Thymus (tissue), 11 donors: ENCODE measurements around the gene RAPGEF2. TPM values are rescaled to one million over a fixed set of nuclear protein-coding genes. Genes with fewer than 3 reads are reported as not detected.

Experiments
- DNase-seq, 9 donors: peaks; one replicate each; pipeline ENCODE4 v3.0.0-alpha.2; 2013; ENCODE audit warnings: low spot score in 9 of 9, low read depth in 6 of 9, missing footprints in 1 of 9
- H3K27ac ChIP-seq, 2 donors: one replicate each; pipeline ENCODE4 v1.5.1; 2013; ENCODE audit warnings: control low read depth in 1 of 2, low read depth in 1 of 2, low read length in 1 of 2, mild to moderate bottlenecking in 1 of 2, moderate library complexity in 1 of 2
- H3K27me3 ChIP-seq, 2 donors: one replicate each; pipeline ENCODE4 v1.5.1; 2013; ENCODE audit warnings: low read length in 1 of 2; ENCODE audit not compliant: control insufficient read depth in 2 of 2, insufficient read depth in 1 of 2
- H3K36me3 ChIP-seq, 2 donors: one replicate each; pipeline ENCODE4 v1.5.1; 2013; ENCODE audit warnings: low read length in 1 of 2, mild to moderate bottlenecking in 1 of 2, moderate library complexity in 1 of 2; ENCODE audit not compliant: control insufficient read depth in 2 of 2, insufficient read depth in 2 of 2
- H3K4me1 ChIP-seq, 2 donors: one replicate each; pipeline ENCODE4 v1.5.1; 2013; ENCODE audit warnings: low read length in 2 of 2; ENCODE audit not compliant: control insufficient read depth in 2 of 2, insufficient read depth in 2 of 2
- H3K4me3 ChIP-seq, 2 donors: one replicate each; pipeline ENCODE4 v1.5.1; 2013; ENCODE audit warnings: low read length in 2 of 2, control low read depth in 1 of 2, mild to moderate bottlenecking in 1 of 2
- H3K9me3 ChIP-seq, 2 donors: one replicate each; pipeline ENCODE4 v1.5.1; 2013; ENCODE audit warnings: low read length in 1 of 2, mild to moderate bottlenecking in 1 of 2; ENCODE audit not compliant: control insufficient read depth in 2 of 2, insufficient read depth in 1 of 2
- WGBS: extraction: QIAGEN DNeasy Blood & Tissue Kit; methylation state at CpG from one replicate; pipeline ENCODE4 v1.1.7; 2013; 5-methylcytosine and 5-hydroxymethylcytosine counted together
- polyA plus RNA-seq: library from polyadenylated mRNA; stranded (reverse); fragments of 200-250 nt; gene quantifications from one replicate; pipeline ENCODE4 v1.2.3, GENCODE V29; 2013
- total RNA-seq: library from RNA; stranded (reverse); fragments of 120-200 nt; gene quantifications from one replicate; pipeline ENCODE4 v1.2.4, GENCODE V29; 2013
- donor health status: healthy.

RAPGEF2 gene
- total and polyA plus RNA-seq, 2 donors, result 7.9 to 23.6 TPM

DNA sequence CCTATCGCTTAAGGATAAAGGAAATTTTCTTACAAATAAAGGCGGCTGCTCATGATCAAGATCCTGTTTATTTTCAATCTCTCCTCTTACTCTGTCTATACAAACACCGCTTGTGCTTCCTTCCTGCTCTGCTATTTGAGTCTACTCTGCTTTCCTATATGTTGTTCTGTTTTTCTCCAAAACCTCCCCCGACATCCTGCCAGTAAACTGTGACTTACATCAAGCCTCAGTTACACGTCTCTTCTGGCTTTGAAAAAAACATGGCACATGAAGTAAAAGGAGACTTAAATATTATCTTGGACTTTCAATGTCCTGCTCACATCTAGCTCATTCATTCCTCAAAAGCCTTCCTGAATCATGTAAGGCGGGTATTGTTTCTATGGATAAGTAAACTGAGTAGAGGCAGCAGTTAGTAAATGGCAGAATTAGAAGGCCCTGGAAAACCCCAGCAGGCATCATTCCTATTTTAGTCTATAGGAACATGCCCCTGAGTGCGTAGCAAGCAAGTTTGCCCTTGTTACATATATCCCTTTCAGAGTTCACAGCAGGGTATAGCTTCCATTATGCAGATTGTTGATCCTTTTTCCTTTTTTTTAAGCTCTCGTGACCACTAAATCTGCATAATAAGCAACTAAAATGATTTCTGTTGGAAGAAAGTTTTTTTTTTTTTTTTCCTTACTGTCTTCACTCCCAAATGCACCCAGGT, 280.1 kb downstream of the RAPGEF2 start:
- no peaks in the 10 kb centered on the region for H3K27me3 ChIP-seq
- peak in 3 of 9 donors; percentile 3 to 33 (median 13) for DNase-seq
- no peak overlapping the region for H3K4me3 ChIP-seq
- H3K4me1 ChIP-seq, result no peaks in the 10 kb centered on the region
- H3K27ac ChIP-seq, result no peak overlapping the region
- 56% methylated on average over 8 of the region's 8 CpGs for WGBS
- no peaks in the 10 kb centered on the region for H3K36me3 ChIP-seq
- H3K9me3 ChIP-seq, result peaks cover 0 to 2% of the 10 kb centered on the region in 2 donors

- Histone ChIP-seq H3K4me1 (no peaks in the 10 kb centered on the region), H3K27ac (no peak overlapping the region), H3K36me3 (no peaks in the 10 kb centered on the region), H3K27me3 (no peaks in the 10 kb centered on the region), H3K9me3 (no peaks in the 10 kb centered on the region), H3K4me3 (no peak overlapping the region)
- WGBS, result 93% methylated on average over 3 of the region's 3 CpGs
- no peak for DNase-seq
Observed at GRCh38 chr4:159383562-159383931, 280.7 kb downstream of the RAPGEF2 start.

- no peak for DNase-seq
- no peaks in the 10 kb centered on the region for H3K9me3 ChIP-seq
- H3K4me1 ChIP-seq, result no peaks in the 10 kb centered on the region
- H3K27me3 ChIP-seq, result no peaks in the 10 kb centered on the region
- H3K4me3 ChIP-seq, result no peak overlapping the region
- no peaks in the 10 kb centered on the region for H3K36me3 ChIP-seq
- H3K27ac ChIP-seq, result no peak overlapping the region
Observed at GRCh38 chr4:159384017-159384416, 281.1 kb downstream of the RAPGEF2 start.

GRCh38 chr4:159384632-159385031, 281.8 kb downstream of the RAPGEF2 start:
- no peak for DNase-seq
- no peak overlapping the region for H3K27ac ChIP-seq
- no peaks in the 10 kb centered on the region for H3K4me1 ChIP-seq
- no peak overlapping the region for H3K4me3 ChIP-seq
- no peaks in the 10 kb centered on the region for H3K36me3 ChIP-seq
- H3K27me3 ChIP-seq, result no peaks in the 10 kb centered on the region
- H3K9me3 ChIP-seq, result peaks cover 0 to under 1% of the 10 kb centered on the region in 2 donors

DNA sequence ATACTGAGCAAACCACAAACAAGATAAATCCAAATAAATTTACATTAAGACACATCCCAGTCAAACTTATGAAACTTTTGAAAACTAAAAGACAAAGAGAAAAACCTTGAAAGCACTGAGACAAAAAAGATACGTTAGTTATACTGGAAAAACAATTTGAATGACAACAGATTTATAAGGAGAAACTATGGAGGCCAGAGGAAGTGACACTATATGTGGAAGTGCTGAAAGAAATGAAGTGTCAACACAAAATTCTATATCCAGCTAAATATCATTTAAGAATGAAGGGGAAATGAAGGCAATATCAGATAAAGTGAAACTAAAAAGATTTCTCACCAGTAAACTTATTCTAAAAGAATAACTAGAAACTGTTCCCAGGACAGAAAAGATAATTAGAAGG, 283.7 kb downstream of the RAPGEF2 start:
- H3K36me3 ChIP-seq, result no peaks in the 10 kb centered on the region

GRCh38 chr4:159389756-159390155, 286.9 kb downstream of the RAPGEF2 start:
- Histone ChIP-seq H3K36me3 (no peaks in the 10 kb centered on the region), H3K27me3 (no peaks in the 10 kb centered on the region), H3K4me3 (no peak overlapping the region), H3K27ac (no peak overlapping the region), H3K4me1 (no peaks in the 10 kb centered on the region), H3K9me3 (peaks cover 0 to 1% of the 10 kb centered on the region in 2 donors)
- whole genome bisulfite sequencing, result 99% methylated on average over 23 of the region's 23 CpGs
- no peak for DNase-seq

More for the DNA sequence above, 283.7 kb downstream of the RAPGEF2 start:
- Histone ChIP-seq H3K27me3 (no peaks in the 10 kb centered on the region), H3K9me3 (peaks cover 0 to 1% of the 10 kb centered on the region in 2 donors), H3K4me1 (no peaks in the 10 kb centered on the region), H3K27ac (no peak overlapping the region), H3K4me3 (no peak overlapping the region)
- 91% methylated on average over 1 of the region's 1 CpG for WGBS
- DNase-seq, result no peak

- WGBS, result 6% methylated on average over 12 of the region's 12 CpGs
- no peaks in the 10 kb centered on the region for H3K27me3 ChIP-seq
- no peak for DNase-seq
- no peaks in the 10 kb centered on the region for H3K4me1 ChIP-seq
- no peak overlapping the region for H3K27ac ChIP-seq
- no peak overlapping the region for H3K4me3 ChIP-seq
- no peaks in the 10 kb centered on the region for H3K36me3 ChIP-seq
- H3K9me3 ChIP-seq, result peaks cover 0 to 1% of the 10 kb centered on the region in 2 donors
Observed at GRCh38 chr4:159390648-159391047, 287.8 kb downstream of the RAPGEF2 start.

DNA sequence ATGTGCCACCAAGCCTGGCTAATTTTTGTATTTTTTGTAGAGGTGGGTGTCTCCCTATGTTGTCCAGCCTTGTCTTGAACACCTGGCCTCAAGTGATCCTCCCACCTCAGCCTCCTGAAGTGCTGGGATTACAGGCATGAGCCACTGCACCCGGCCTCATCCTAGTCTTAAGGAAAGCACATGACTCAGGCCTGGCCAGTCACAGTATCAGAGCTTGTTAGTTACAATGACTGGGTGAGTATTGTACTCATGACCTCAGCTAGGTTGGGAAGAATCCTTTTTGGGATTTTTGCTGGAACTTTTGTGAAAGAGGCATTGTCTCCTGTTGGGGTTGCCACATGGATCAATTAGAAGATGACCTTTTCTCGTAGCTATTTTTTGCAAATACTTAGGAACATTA, 292.8 kb downstream of the RAPGEF2 start:
- WGBS, result 94% methylated on average over 2 of the region's 2 CpGs
- H3K36me3 ChIP-seq, result no peaks in the 10 kb centered on the region
- H3K4me1 ChIP-seq, result no peaks in the 10 kb centered on the region

GRCh38 chr4:159396151-159396550, 293.3 kb downstream of the RAPGEF2 start:
- Histone ChIP-seq H3K4me3 (no peak overlapping the region), H3K4me1 (no peaks in the 10 kb centered on the region), H3K27me3 (no peaks in the 10 kb centered on the region), H3K9me3 (no peaks in the 10 kb centered on the region), H3K27ac (no peak overlapping the region), H3K36me3 (no peaks in the 10 kb centered on the region)
- WGBS, result 93% methylated on average over 3 of the region's 3 CpGs
- no peak for DNase-seq

More for the DNA sequence above, 292.8 kb downstream of the RAPGEF2 start:
- Histone ChIP-seq H3K4me3 (no peak overlapping the region), H3K9me3 (no peaks in the 10 kb centered on the region), H3K27me3 (no peaks in the 10 kb centered on the region), H3K27ac (no peak overlapping the region)
- no peak for DNase-seq
